HG02610 (cell line): ENCODE data around the gene LYPD4.
"Not testable (repeated sequence)": the region's sequence is repeated elsewhere in the genome, so short reads cannot be mapped to it uniquely, and the experiment has no call there.

Experiments used
- ATAC-seq: cut with Tn5 transposase; IDR thresholded peaks from one replicate; pipeline ENCODE4 v1.9.1; 2021; ENCODE audit warnings: mild to moderate bottlenecking, moderate library complexity; ENCODE audit not compliant: unreplicated experiment

Gene LYPD4

DNA sequence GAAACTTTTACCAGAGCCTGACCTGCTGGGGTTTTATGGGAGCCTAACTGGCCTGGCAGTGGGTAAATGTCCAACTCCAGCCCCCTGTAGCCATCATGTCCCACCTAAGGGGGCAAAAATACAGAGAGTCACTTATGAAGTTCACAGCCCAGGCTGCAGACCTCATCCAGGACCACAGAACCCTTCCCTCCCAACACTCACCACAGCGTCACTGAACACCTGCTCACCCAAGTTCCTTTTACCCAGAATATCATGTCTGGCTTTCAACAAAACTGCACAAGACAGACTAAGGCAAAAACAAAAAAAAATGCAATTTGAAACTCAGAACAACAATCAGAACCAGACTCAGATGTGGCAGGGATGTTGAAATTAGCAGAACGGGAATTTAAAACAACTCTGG, 41.7 kb downstream of the LYPD4 start:
- no peak for ATAC-seq

DNA sequence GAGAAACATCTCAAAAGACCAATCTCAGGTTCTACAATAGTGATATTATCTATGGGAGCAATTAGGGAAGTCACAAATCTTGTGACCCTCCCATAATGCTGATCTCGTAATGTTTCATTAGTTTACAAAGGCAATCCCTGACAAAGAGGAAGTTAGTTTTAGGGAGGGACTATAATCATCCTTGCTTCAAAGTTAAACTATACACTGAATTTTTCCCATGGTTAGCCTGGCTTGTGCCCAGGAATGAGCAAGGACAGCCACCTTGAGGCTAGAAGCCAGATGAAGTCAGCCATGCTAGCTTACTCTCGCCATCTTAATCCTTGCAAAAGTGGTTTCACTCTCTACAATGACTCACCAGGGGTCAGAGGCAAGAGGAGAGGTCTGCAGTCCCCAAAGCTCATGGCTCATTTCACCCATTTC, 42.7 kb downstream of the LYPD4 start:
- no peak for ATAC-seq

DNA sequence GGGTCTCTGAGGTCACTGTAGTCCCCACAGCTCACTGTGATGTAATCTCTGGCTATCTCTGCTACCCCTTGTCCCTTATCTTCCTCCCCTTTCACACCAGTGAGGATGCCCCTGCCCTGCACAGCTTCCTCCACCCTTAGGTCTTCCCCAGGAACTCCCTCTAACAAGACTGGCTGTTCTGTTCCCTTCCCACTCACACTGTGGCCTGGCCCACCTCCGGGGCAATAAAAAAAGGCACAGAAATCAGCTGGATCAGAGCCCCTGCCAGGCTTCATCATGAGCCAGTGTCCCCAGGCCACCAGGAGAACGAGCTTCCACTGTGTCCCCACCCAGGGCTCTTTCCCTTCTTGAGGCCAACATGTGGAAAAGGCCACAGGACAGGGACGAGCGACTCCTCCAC, 43.5 kb downstream of the LYPD4 start:
- no peak for ATAC-seq

DNA sequence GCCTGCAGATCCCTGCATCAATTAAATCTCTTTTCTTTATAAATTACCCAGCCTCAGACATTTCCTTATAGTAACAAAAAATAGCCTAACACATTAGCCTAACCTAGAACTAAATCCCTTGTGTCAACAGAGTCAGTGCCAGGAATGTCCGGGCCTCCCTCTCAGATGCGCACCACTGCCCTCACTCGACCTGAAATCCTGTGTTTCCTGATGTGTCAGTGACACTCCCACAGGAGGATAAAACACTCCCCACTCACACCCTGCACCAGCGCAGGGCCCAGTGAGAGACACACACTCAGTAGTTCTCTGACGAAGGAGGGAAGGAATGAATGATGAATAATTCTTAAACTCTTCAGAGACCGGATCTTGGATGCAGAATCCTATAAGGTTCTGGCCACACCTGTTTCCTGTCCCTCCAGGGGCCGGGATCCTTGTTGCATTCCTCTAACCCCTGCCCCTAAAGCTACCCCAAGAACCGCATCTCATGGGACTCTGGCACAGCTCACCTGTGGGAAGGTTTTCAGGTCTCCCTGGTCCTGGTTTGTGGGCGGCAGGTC, 45.0 kb downstream of the LYPD4 start:
- ATAC-seq, result no peak

DNA sequence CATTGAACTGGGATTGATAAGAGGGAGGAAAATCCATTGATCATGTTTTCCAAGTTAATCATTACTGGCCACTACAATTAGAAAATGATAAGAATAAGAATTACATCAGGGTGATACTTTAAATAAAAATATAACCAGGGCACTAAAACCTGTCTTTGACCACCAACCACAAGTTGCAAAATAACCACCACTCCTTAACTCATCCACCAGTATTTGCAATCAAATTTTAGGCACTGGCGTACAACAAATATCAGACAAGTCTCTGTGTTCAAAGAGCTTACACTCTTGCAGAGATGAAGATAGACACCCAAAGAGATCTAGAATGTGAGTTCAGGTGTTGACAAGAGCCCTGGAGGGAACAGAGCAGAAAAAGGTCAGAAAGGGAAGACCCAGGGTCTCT, 47.6 kb downstream of the LYPD4 start:
- ATAC-seq, result no peak

DNA sequence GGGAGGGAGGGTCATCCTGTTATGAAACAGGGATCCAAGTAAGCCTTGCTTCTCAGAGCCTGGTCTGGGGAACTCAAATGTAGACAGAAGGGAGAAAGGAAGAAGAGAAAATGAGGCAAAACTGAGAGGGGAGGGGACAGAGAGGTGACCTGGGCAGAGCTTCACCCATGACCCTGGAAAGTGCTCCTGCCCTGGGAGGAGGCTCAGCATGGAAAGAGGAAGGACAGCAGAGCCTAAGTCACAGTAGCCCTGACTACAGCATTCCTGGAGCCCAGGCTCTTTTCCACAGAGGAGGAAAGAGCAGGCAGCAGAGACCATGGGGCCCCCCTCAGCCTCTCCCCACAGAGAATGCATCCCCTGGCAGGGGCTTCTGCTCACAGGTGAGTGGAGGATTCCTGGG, 48.1 kb downstream of the LYPD4 start, which contains the start of gene CEACAM3:
Gene CEACAM3 (plus strand): TSS at position 226 of the 400 bp plus-strand sequence. CDS start 91 bp downstream, at position 317.
- no peak for ATAC-seq

DNA sequence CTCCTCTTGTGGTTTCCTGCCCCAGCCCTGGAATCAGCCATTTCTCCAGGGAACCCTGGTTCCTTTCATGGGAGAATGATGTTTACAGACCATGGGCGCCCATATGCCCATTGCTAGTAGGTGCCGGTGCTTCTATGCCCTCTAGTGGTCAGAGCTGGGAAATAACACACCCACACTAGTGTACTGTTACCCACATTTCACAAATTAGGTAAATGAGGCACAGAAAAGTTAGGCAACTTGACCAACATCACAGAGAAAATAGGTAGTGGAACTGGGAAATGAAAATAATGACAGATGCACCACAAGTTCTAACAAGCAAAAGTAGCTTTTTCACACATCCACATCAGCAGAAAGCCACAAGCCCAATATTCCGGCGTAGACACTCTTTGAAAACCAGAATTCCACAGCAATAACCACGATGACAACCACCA, 49.4 kb downstream of the LYPD4 start:
- no peak for ATAC-seq

DNA sequence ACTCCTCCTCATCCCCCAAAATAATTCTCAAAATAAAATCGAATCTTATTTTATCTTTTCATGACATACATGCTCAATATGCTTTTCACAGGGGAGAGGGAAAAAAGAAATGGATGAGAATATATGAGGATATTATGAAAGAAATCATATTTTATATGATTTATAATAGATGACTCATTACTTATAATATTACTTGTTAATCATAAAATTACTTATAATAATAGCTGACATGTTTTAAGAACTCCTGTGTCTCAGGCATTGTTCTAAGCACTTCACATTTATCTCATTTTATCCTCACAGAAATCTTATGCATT, 51.1 kb downstream of the LYPD4 start:
- no peak for ATAC-seq

DNA sequence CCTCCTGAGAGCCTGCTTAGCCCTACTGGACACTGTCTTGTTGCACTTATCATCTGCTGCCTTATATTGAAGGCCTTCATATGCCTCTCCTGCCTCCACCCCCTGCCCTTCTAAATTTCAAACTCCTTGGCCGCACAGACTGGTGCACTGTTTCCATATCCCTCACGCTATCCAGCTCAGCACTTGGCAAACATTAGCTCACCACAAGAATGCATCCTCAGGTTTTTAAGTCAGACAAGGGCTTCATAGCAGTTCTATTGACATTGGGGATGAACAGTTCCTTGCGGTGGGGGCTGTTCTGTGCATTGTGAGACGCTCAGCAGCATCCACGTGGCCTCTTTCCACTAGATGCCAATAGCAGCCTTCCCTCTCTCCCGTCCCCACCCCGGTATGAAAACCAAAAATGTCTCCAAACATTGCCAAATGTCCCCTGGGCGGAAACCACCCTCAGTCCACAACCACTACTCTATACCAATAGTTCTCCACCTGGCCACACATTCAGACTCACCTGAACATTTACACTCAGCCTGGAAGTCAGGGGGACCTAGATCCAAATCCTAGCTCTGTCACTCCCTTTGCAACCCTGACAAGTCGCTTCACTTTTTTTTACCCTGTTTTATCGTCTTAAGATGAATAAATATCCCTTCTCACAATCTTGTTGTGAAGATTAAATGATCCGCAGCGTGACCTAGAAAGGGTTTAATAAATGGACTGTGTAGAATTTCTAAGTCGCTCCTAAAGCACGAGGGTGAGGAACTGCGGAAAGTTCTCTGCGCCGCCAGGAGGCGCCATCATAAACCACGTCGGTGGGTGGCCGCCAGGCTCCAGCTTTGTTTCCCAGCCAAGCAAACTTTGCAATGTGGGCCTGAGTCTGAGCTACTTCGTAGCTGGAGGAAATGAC, 51.7 kb downstream of the LYPD4 start:
- no peak for ATAC-seq

DNA sequence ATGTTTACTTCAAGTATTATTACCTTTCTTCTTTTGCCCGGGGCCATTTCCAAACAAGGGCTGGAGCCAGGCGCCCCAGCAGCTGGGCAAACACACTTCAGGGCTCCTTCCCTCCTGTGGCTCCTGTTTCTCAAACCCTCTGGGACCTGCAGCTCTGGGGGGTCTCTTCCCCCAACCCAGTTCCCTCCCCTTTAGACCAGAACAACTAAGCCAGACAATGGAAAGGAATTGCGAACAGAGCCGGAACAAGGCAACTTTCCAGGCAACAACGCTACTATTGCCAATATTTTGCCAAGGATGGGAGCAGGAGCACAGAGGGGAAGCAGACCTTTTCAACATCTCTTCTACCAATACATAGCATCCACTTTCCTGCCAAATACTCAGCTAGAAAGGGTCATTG, 55.4 kb downstream of the LYPD4 start:
- not testable (repeated sequence) for ATAC-seq

DNA sequence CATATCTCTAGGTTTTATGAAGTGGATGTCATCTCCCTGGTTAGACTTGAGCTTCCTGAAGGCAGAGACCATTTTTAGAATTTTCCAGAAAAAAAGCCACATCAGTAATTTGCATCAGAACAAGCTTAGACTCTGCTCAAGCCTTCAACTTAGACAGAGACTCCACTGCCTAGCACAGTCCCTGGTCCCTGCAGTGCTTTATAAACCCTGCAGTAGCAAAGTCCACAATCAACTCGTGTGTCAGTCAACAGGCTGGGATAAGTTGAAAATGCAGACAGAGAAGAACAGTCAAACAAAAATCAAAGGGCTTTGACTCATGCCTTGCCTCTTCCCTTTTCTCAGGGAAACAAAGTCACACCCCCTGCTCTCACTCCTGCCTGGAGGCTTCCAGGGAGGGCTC, 56.0 kb downstream of the LYPD4 start:
- ATAC-seq, result not testable (repeated sequence)
